Measurements from ENCODE around the gene PSMC5.

GRCh38 chr17:63798572-63799106, 28.6 kb upstream of the PSMC5 start:
- TF ChIP-seq CTCF (IDR thresholded peaks at IDR 0.05; ENCODE audit: low read depth, low read length, missing input control) (no peak), TAF1 (conservative IDR thresholded peaks at IDR 0.05) (no peak), YY1 (IDR thresholded peaks at IDR 0.05) (no peak), MAX (IDR thresholded peaks at IDR 0.05) (no peak), ATF3 (IDR thresholded peaks at IDR 0.05) (no peak), REST (IDR thresholded peaks at IDR 0.05) (no peak), RAD21 (IDR thresholded peaks at IDR 0.05) (no peak), ZBTB33 (IDR thresholded peaks at IDR 0.05) (no peak), EGR1 (IDR thresholded peaks at IDR 0.05; ENCODE audit: low read depth in 2 of 2) (no peak), HNF4G (IDR thresholded peaks at IDR 0.05) (no peak), SP1 (IDR thresholded peaks at IDR 0.05) (no peak), GABPA (IDR thresholded peaks at IDR 0.05 in 1 of 2, conservative IDR thresholded peaks at IDR 0.05 in 1 of 2) (no peak), JUND (IDR thresholded peaks at IDR 0.05) (no peak)
